Jurkat, Clone E6-1 (cell line): ENCODE measurements around the gene TMEM132C.

ENCODE experiments used
- DNase-seq: peaks from one replicate; pipeline ENCODE4 v3.0.0-alpha.2; 2011; ENCODE audit warnings: low read depth, low spot score
- H3K4me3 ChIP-seq: 2 replicates; pipeline ENCODE4 v1.5.1; 2011; ENCODE audit warnings: mild to moderate bottlenecking, low read length, control low read depth, moderate library complexity

Gene TMEM132C

GRCh38 chr12:128388461-128389000 lies 121.6 kb downstream of the TMEM132C start:
- no peak overlapping the region for H3K4me3 ChIP-seq
- DNase-seq = no peak

DNA sequence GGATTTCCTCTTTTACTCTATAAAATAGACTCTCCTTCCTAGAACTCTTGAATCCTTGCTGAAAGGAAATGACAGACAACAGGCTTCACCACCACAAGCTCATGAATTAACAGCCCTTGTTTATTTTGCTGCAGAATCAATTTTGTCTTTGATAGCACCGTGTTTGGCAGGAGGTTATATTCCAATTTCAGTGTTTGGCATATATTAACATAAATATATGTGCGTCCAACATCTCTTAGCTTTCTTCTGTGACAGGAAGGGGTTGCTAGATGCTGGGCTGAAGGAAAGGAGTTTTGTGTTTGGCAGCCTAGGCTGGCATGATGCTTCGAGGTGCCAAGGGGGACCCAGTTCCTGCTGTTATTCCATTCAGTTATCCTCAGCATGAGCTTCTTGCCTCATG lies 126.4 kb downstream of the TMEM132C start:
- DNase-seq = no peak
- H3K4me3 ChIP-seq = no peak overlapping the region

- H3K4me3 ChIP-seq = no peak overlapping the region
- no peak for DNase-seq
Observed at GRCh38 chr12:128394137-128394536, 127.2 kb downstream of the TMEM132C start.

GRCh38 chr12:128399253-128399652 lies 132.3 kb downstream of the TMEM132C start:
- no peak for DNase-seq
- H3K4me3 ChIP-seq = no peak overlapping the region

- H3K4me3 ChIP-seq = no peak overlapping the region
- DNase-seq = no peak
Observed at GRCh38 chr12:128402486-128403243, 135.7 kb downstream of the TMEM132C start.

GRCh38 chr12:128408669-128409068 lies 141.7 kb downstream of the TMEM132C start:
- H3K4me3 ChIP-seq = no peak overlapping the region
- DNase-seq = no peak

GRCh38 chr12:128415036-128415560 lies 148.1 kb downstream of the TMEM132C start:
- no peak overlapping the region for H3K4me3 ChIP-seq
- no peak for DNase-seq

GRCh38 chr12:128418944-128419343 lies 152.0 kb downstream of the TMEM132C start:
- no peak overlapping the region for H3K4me3 ChIP-seq
- DNase-seq = no peak

- no peak for DNase-seq
- no peak overlapping the region for H3K4me3 ChIP-seq
Observed at GRCh38 chr12:128420163-128420562, 153.2 kb downstream of the TMEM132C start.

GRCh38 chr12:128421375-128421774 lies 154.4 kb downstream of the TMEM132C start:
- no peak overlapping the region for H3K4me3 ChIP-seq
- no peak for DNase-seq

GRCh38 chr12:128423205-128423604 lies 156.2 kb downstream of the TMEM132C start:
- no peak for DNase-seq
- H3K4me3 ChIP-seq = no peak overlapping the region

GRCh38 chr12:128424931-128425431 lies 158.0 kb downstream of the TMEM132C start:
- no peak overlapping the region for H3K4me3 ChIP-seq

GRCh38 chr12:128425666-128426331 lies 158.8 kb downstream of the TMEM132C start:
- DNase-seq = no peak

More at GRCh38 chr12:128424931-128425431, 158.0 kb downstream of the TMEM132C start:
- DNase-seq = no peak

GRCh38 chr12:128426511-128426910 lies 159.5 kb downstream of the TMEM132C start:
- no peak overlapping the region for H3K4me3 ChIP-seq
- no peak for DNase-seq

More at GRCh38 chr12:128425666-128426331, 158.8 kb downstream of the TMEM132C start:
- H3K4me3 ChIP-seq = no peak overlapping the region

DNA sequence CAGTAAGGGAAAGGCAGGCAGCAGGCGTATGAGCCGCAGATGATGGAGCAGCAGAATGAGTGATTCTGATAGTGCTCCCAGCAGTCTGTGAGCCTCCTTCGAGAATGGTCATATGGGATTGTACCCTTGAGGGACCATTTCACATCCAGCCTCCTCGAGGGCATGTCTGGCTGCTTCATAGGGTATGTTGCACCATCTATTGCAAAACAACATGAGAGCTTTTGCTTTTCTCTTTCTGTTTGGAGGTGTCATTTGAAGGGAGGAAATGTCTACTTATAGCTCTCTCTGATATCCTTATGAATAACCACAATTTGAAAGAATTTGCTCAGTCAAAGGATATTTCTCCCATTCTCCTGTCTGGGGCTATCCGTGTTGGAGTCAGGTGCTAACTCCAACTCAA lies 172.8 kb downstream of the TMEM132C start:
- no peak for DNase-seq
- no peak overlapping the region for H3K4me3 ChIP-seq

- DNase-seq = no peak
- H3K4me3 ChIP-seq = no peak overlapping the region
Observed at GRCh38 chr12:128442096-128442495, 175.1 kb downstream of the TMEM132C start.

- H3K4me3 ChIP-seq = no peak overlapping the region
- DNase-seq = no peak
Observed at GRCh38 chr12:128444598-128444997, 177.6 kb downstream of the TMEM132C start.

- DNase-seq = no peak
- no peak overlapping the region for H3K4me3 ChIP-seq
Observed at GRCh38 chr12:128445415-128446127, 178.6 kb downstream of the TMEM132C start.

DNA sequence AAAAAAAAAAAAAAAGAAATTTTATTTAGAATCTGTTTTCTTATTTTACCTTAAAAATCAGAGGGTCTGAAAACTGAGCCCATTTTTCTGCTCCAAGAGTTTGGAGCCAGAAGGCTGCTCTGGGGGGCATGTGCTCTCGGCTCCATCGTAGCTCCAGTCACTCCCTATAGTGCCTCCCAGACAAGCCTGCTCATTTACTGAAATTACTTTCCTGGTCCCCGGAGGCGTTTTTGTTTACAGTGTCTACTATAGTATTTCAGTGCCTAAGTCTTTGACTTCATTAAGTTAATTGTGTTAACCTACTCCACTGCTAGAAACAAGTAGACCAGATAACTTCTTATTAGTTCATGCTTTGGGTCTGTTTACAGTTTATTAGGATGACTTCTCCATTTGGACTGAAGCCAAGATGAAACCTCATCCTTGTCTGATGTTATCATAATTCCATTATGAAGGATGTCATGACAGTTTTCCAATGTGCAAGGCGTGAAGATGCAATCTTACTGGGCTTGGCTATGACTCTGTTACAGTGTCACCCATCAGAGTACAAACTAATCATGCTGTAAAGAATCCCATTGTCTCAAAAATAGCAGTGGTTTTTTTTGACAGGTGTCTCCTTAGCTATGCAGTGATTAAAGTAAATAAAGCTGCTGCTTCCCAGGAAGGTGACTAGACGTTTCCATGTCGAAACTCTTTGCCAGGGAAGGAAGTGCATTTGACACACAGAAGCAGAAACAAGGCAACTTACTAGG lies 182.3 kb downstream of the TMEM132C start:
- no peak for DNase-seq
- H3K4me3 ChIP-seq = no peak overlapping the region
